SK-N-SH (cell line): ENCODE results near the gene CEP57L1. TPM values are rescaled to one million over a fixed set of nuclear protein-coding genes. Genes with fewer than 3 reads are reported as not detected.

Experiments used
- CTCF ChIA-PET: fragments of 300-600, 350-600 bp; formaldehyde crosslinking; extraction: SDS; loops from one replicate; lab custom pipeline; 2021; lab: Yijun Ruan, JAX
- POLR2A ChIA-PET: fragments of 350-600 bp; sonication (Branson Sonifier 250); formaldehyde crosslinking; extraction: SDS; loops from one replicate; lab custom pipeline; 2020; ENCODE audit warnings: antibody characterized with exemption, inconsistent platforms; lab: Yijun Ruan, JAX
- DNase-seq: peaks from one replicate; pipeline ENCODE4 v3.0.0; 2012
- H2AFZ ChIP-seq: fragments of 200-600 bp; sonication (generic); 2 replicates; pipeline ENCODE4 v1.8.1; 2016; ENCODE audit warnings: antibody characterized with exemption, mild to moderate bottlenecking, low read depth
- H3F3A ChIP-seq: fragments of 200-600 bp; sonication (generic); replicated peaks from 2 replicates; pipeline ENCODE3; 2016; ENCODE audit warnings: antibody characterized with exemption, mild to moderate bottlenecking; ENCODE audit not compliant: insufficient read depth
- H3K27ac ChIP-seq, 2 experiments: fragments of 200-500 bp in 1 of 2; fragments of 200-600 bp in 1 of 2; sonication (Bioruptor generic) in 1 of 2; sonication (generic), shearing (Covaris generic) in 1 of 2; 2 replicates each; pipeline versions ENCODE4 v1.5.1 to v1.6.1; 2014 to 2016; ENCODE audit warnings: low read depth in 2 of 2, inconsistent platforms in 1 of 2, low read length in 1 of 2, mild to moderate bottlenecking in 1 of 2, mixed read lengths in 1 of 2
- H3K27me3 ChIP-seq: fragments of 200-600 bp; sonication (generic), shearing (Covaris generic); 2 replicates; pipeline ENCODE4 v1.6.1; 2016; ENCODE audit warnings: mixed run types; ENCODE audit not compliant: insufficient read depth
- H3K36me3 ChIP-seq, 2 experiments: fragments of 200-500 bp in 1 of 2; fragments of 200-600 bp in 1 of 2; sonication (Bioruptor generic) in 1 of 2; sonication (generic) in 1 of 2; replicated peaks in 1 of 2; 2 replicates each; pipeline versions ENCODE3 to v1.5.1; 2014 to 2016; ENCODE audit warnings: low read length in 1 of 2, mild to moderate bottlenecking in 1 of 2; ENCODE audit not compliant: insufficient read depth in 2 of 2, control insufficient read depth in 1 of 2
- H3K4me1 ChIP-seq, 2 experiments: fragments of 200-500 bp in 1 of 2; fragments of 200-600 bp in 1 of 2; sonication (Bioruptor generic) in 1 of 2; sonication (generic), shearing (Covaris generic) in 1 of 2; 2 replicates each; pipeline versions ENCODE4 v1.5.1 to v1.6.1; 2014 to 2016; ENCODE audit warnings: low read depth in 1 of 2, low read length in 1 of 2, mixed run types in 1 of 2; ENCODE audit not compliant: insufficient read depth in 2 of 2, control insufficient read depth in 1 of 2
- H3K4me2 ChIP-seq: fragments of 200-600 bp; sonication (generic), shearing (Covaris generic); 2 replicates; pipeline ENCODE4 v1.6.1; 2017; ENCODE audit warnings: mixed run types
- H3K4me3 ChIP-seq, 2 experiments: fragments of 200-500 bp in 1 of 2; fragments of 200-600 bp in 1 of 2; sonication (Bioruptor generic) in 1 of 2; sonication (generic), shearing (Covaris generic) in 1 of 2; 2 replicates each; pipeline versions ENCODE4 v1.5.1 to v1.8.1; 2014 to 2016; ENCODE audit warnings: low read depth in 2 of 2, inconsistent platforms in 1 of 2, low read length in 1 of 2, mild to moderate bottlenecking in 1 of 2, mixed read lengths in 1 of 2, moderate library complexity in 1 of 2
- H3K79me2 ChIP-seq: fragments of 200-600 bp; sonication (generic); 2 replicates; pipeline ENCODE4 v1.8.1; 2017; ENCODE audit warnings: mild to moderate bottlenecking; ENCODE audit not compliant: insufficient read depth
- H3K9ac ChIP-seq: fragments of 200-600 bp; sonication (generic); 2 replicates; pipeline ENCODE4 v1.6.1; 2017; ENCODE audit warnings: mixed run types
- H3K9me2 ChIP-seq: fragments of 200-600 bp; sonication (generic); 2 replicates; pipeline ENCODE4 v1.6.1; 2017; ENCODE audit warnings: mixed run types
- H3K9me3 ChIP-seq: fragments of 200-600 bp; sonication (generic); 2 replicates; pipeline ENCODE4 v1.6.1; 2017; ENCODE audit warnings: mixed run types, mild to moderate bottlenecking, moderate library complexity
- H4K20me1 ChIP-seq: fragments of 200-600 bp; sonication (generic); 2 replicates; pipeline ENCODE4 v1.6.1; 2017; ENCODE audit warnings: mild to moderate bottlenecking, mixed run types; ENCODE audit not compliant: insufficient read depth
- EP300 ChIP-seq, 2 experiments: IDR thresholded peaks; 2 replicates each; pipeline versions ENCODE4 v1.4.0 to v1.6.1; 2012; ENCODE audit warnings: borderline replicate concordance in 1 of 2, low read depth in 1 of 2, low read length in 1 of 2
- GATA2 ChIP-seq: sonication (generic); formaldehyde crosslinking; IDR thresholded peaks from 2 replicates; pipeline ENCODE4 v1.5.0; 2020; ENCODE audit warnings: mild to moderate bottlenecking, missing genetic modification reagents
- RAD21 ChIP-seq: IDR thresholded peaks from 2 replicates; pipeline ENCODE4 v1.6.1; 2012; ENCODE audit warnings: mild to moderate bottlenecking, low read length
- RFX5 ChIP-seq: IDR thresholded peaks from 2 replicates; pipeline ENCODE4 v1.6.1; 2012; ENCODE audit warnings: mild to moderate bottlenecking, improper control_type of control experiment, low read length
- YY1 ChIP-seq: IDR thresholded peaks from 2 replicates; pipeline ENCODE4 v1.4.0; 2012; ENCODE audit warnings: low read depth, mild to moderate bottlenecking
- WGBS: methylation state at CpG from one replicate; pipeline ENCODE4 v1.1.6; 2017; ENCODE audit warnings: low lambda C conversion rate; 5-methylcytosine and 5-hydroxymethylcytosine counted together
- polyA plus RNA-seq, 3 experiments: library from polyadenylated mRNA; depleted of rRNA; stranded (reverse); fragments of >200 nt; gene quantifications; 2 replicates each; pipeline ENCODE4 v1.2.3, GENCODE V29; 2012
- TF ChIP-seq, protein P1 (sequence below): fragments of 150-350 bp; IDR thresholded peaks from 2 replicates; pipeline ENCODE4 v1.6.1; 2016; ENCODE audit warnings: mild to moderate bottlenecking, low read depth, low read length
- TF ChIP-seq, protein P2 (sequence below): IDR thresholded peaks from 2 replicates; pipeline ENCODE4 v1.6.1; 2012; ENCODE audit warnings: mild to moderate bottlenecking, low read depth, low read length, moderate library complexity
- TF ChIP-seq, protein P3 (sequence below): fragments of 200-600 bp; sonication (generic); IDR thresholded peaks from 2 replicates; pipeline ENCODE4 v1.6.1; 2017; ENCODE audit warnings: antibody characterized with exemption, mild to moderate bottlenecking, moderate library complexity
- TF ChIP-seq, protein P4 (sequence below): IDR thresholded peaks from 2 replicates; pipeline ENCODE4; 2012

CEP57L1 gene
- polyA plus RNA-seq, 1 of the 3 experiments (the other 2 are of a cell fraction) = 7.3 TPM

DNA sequence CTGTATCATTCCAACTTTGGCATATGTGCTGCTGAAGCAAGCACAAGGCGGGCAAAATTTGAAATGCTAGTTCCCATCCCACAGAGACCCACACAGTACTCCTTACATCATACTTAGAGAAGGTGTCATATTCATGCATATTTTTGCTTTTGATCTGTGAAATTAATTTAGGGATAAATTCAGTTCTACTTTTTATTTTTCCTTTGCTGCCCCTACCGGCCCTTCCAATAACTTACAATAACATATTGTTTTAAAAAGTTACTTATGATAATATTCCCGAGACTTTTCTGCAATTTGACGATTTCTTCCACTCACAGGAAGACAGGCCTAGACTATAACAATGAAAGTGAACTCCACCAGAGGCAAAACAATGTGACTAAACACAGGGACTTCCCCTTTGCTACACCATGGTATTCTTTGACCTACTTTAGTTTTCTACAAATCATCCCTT is 35.7 kb upstream of the CEP57L1 start:
- no peak overlapping the region for H3K27ac ChIP-seq
- H3K9ac ChIP-seq = no peak overlapping the region
- no peak for DNase-seq
- ChIA-PET POLR2A (no interaction called here), CTCF (interaction anchor here (1.1 to 1.5 kb wide), 3 partner anchors 22 to 518 kb away, joined by 3 to 5 read pairs (median 3); no protein-coding TSS in a partner anchor)
- 86% methylated on average over 4 of the region's 4 CpGs for WGBS
- no peak overlapping the region for H3K4me3 ChIP-seq
- H3K9me3 ChIP-seq = no peaks in the 10 kb centered on the region
- no peaks in the 10 kb centered on the region for H3K79me2 ChIP-seq
- H2AFZ ChIP-seq = no peak overlapping the region
- H3K9me2 ChIP-seq = no peaks in the 10 kb centered on the region
- no peaks in the 10 kb centered on the region for H4K20me1 ChIP-seq
- H3K27me3 ChIP-seq = no peaks in the 10 kb centered on the region
- H3K4me2 ChIP-seq = no peak overlapping the region
- H3K36me3 ChIP-seq = no peaks in the 10 kb centered on the region
- TF ChIP-seq YY1 (no peak), GATA2 (CRISPR knock-in tag) (no peak), RFX5 (no peak), RAD21 (no peak), EP300 (IDR thresholded peaks at IDR 0.05; ENCODE audit: borderline replicate concordance in 1 of 2, low read depth in 1 of 2, low read length in 1 of 2) (no peak)
- TF ChIP-seq, protein P1, sequence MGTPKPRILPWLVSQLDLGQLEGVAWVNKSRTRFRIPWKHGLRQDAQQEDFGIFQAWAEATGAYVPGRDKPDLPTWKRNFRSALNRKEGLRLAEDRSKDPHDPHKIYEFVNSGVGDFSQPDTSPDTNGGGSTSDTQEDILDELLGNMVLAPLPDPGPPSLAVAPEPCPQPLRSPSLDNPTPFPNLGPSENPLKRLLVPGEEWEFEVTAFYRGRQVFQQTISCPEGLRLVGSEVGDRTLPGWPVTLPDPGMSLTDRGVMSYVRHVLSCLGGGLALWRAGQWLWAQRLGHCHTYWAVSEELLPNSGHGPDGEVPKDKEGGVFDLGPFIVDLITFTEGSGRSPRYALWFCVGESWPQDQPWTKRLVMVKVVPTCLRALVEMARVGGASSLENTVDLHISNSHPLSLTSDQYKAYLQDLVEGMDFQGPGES = no peak
- TF ChIP-seq, protein P2, sequence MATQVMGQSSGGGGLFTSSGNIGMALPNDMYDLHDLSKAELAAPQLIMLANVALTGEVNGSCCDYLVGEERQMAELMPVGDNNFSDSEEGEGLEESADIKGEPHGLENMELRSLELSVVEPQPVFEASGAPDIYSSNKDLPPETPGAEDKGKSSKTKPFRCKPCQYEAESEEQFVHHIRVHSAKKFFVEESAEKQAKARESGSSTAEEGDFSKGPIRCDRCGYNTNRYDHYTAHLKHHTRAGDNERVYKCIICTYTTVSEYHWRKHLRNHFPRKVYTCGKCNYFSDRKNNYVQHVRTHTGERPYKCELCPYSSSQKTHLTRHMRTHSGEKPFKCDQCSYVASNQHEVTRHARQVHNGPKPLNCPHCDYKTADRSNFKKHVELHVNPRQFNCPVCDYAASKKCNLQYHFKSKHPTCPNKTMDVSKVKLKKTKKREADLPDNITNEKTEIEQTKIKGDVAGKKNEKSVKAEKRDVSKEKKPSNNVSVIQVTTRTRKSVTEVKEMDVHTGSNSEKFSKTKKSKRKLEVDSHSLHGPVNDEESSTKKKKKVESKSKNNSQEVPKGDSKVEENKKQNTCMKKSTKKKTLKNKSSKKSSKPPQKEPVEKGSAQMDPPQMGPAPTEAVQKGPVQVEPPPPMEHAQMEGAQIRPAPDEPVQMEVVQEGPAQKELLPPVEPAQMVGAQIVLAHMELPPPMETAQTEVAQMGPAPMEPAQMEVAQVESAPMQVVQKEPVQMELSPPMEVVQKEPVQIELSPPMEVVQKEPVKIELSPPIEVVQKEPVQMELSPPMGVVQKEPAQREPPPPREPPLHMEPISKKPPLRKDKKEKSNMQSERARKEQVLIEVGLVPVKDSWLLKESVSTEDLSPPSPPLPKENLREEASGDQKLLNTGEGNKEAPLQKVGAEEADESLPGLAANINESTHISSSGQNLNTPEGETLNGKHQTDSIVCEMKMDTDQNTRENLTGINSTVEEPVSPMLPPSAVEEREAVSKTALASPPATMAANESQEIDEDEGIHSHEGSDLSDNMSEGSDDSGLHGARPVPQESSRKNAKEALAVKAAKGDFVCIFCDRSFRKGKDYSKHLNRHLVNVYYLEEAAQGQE = no peak
- TF ChIP-seq, protein P3, sequence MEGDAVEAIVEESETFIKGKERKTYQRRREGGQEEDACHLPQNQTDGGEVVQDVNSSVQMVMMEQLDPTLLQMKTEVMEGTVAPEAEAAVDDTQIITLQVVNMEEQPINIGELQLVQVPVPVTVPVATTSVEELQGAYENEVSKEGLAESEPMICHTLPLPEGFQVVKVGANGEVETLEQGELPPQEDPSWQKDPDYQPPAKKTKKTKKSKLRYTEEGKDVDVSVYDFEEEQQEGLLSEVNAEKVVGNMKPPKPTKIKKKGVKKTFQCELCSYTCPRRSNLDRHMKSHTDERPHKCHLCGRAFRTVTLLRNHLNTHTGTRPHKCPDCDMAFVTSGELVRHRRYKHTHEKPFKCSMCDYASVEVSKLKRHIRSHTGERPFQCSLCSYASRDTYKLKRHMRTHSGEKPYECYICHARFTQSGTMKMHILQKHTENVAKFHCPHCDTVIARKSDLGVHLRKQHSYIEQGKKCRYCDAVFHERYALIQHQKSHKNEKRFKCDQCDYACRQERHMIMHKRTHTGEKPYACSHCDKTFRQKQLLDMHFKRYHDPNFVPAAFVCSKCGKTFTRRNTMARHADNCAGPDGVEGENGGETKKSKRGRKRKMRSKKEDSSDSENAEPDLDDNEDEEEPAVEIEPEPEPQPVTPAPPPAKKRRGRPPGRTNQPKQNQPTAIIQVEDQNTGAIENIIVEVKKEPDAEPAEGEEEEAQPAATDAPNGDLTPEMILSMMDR = peak; percentile 22
- H3F3A ChIP-seq = no peaks in the 10 kb centered on the region
- no peaks in the 10 kb centered on the region; a peak in 2 of 4 replicates for H3K4me1 ChIP-seq

DNA sequence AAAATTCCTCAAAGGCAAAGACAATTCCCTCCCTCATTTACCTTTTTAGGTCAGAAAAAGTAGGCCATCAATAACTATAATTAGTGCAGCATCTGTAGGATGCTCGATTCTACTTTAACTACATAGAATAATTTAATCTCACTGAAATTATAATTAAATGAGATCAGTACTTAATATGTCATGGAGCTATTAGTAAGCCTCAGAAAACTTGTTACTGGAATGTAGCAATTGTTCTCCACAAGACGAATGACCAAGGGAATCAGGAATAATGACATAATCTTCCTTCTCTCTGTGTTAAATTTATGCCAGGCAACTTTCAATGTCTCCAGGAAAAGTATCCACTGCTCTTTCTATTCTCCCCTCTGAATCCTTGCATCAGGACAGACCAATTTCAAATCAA is 34.7 kb upstream of the CEP57L1 start:
- CTCF ChIA-PET = interaction anchor here (1.2 kb wide), 1 partner anchor 168 kb away, joined by 3 read pairs; no protein-coding TSS in a partner anchor

More for the DNA sequence above, 34.7 kb upstream of the CEP57L1 start:
- H3K4me2 ChIP-seq = no peak overlapping the region
- H3F3A ChIP-seq = no peaks in the 10 kb centered on the region
- POLR2A ChIA-PET = no interaction called here
- H3K27ac ChIP-seq = no peak overlapping the region
- no peak for DNase-seq
- H3K4me3 ChIP-seq = no peak overlapping the region
- no peak overlapping the region for H2AFZ ChIP-seq
- no peaks in the 10 kb centered on the region for H3K9me3 ChIP-seq
- H3K79me2 ChIP-seq = no peaks in the 10 kb centered on the region
- no peaks in the 10 kb centered on the region for H3K9me2 ChIP-seq
- no peaks in the 10 kb centered on the region for H3K36me3 ChIP-seq
- no peaks in the 10 kb centered on the region for H3K27me3 ChIP-seq
- H4K20me1 ChIP-seq = no peaks in the 10 kb centered on the region
- no peak overlapping the region for H3K9ac ChIP-seq
- no peaks in the 10 kb centered on the region; a peak in 2 of 4 replicates for H3K4me1 ChIP-seq
- TF ChIP-seq, protein P4, sequence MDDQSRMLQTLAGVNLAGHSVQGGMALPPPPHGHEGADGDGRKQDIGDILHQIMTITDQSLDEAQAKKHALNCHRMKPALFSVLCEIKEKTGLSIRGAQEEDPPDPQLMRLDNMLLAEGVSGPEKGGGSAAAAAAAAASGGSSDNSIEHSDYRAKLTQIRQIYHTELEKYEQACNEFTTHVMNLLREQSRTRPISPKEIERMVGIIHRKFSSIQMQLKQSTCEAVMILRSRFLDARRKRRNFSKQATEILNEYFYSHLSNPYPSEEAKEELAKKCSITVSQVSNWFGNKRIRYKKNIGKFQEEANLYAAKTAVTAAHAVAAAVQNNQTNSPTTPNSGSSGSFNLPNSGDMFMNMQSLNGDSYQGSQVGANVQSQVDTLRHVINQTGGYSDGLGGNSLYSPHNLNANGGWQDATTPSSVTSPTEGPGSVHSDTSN = 0 out of 2 replicates have a peak, but pooled peaks have one; percentile 7
- TF ChIP-seq EP300 (IDR thresholded peaks at IDR 0.05; ENCODE audit: borderline replicate concordance in 1 of 2, low read depth in 1 of 2, low read length in 1 of 2) = no peak
- WGBS = 38% methylated on average over 2 of the region's 2 CpGs
